ENCODE measurements around the gene UBALD1. TPM values are rescaled to one million over a fixed set of nuclear protein-coding genes. Genes with fewer than 3 reads are reported as not detected.

The UBALD1 gene
- polyA plus RNA-seq, 4 donors: 11.7 to 30.8 (median 14.2) TPM

GRCh38 chr16:4564661-4565267, 49.9 kb downstream of the UBALD1 start:
- DNase-seq (ENCODE audit: low read depth in 4 of 4, low spot score in 3 of 4): no peak

GRCh38 chr16:4561596-4561995, 53.1 kb downstream of the UBALD1 start:
- DNase-seq (ENCODE audit: low read depth in 4 of 4, low spot score in 3 of 4): no peak

Other genes with a start within 250 kb of the UBALD1 start
- gene VASN, start 243.0 kb downstream of the UBALD1 start, polyA plus RNA-seq (ENCODE audit: insufficient read length in 4 of 4): 10 to 100 TPM; 35.7 to 68.7 (median 44.1) TPM
- 10 to 100 TPM; 14.1 to 25.5 (median 16.9) TPM for gene CORO7, start 198.3 kb downstream of the UBALD1 start, polyA plus RNA-seq (ENCODE audit: insufficient read length in 4 of 4)
- gene DNAJA3, start 189.0 kb downstream of the UBALD1 start, polyA plus RNA-seq (ENCODE audit: insufficient read length in 4 of 4): 10 to 100 TPM; 24.3 to 48.9 (median 37.1) TPM
- gene NMRAL1, start 140.3 kb downstream of the UBALD1 start, polyA plus RNA-seq (ENCODE audit: insufficient read length in 4 of 4): 10 to 100 TPM; 27.3 to 52.9 (median 35.3) TPM
- 10 to 100 TPM; 47.5 to 53.7 (median 49.6) TPM for gene HMOX2, start 138.5 kb downstream of the UBALD1 start, polyA plus RNA-seq (ENCODE audit: insufficient read length in 4 of 4)
- gene CDIP1, start 76.1 kb downstream of the UBALD1 start, polyA plus RNA-seq (ENCODE audit: insufficient read length in 4 of 4): 10 to 100 TPM; 21.0 to 31.1 (median 28.3) TPM
- under 1 TPM; 0.14 to 0.41 (median 0.23) TPM for gene C16orf96, start 58.5 kb downstream of the UBALD1 start, polyA plus RNA-seq (ENCODE audit: insufficient read length in 4 of 4)
- gene MGRN1, start 9.9 kb upstream of the UBALD1 start, polyA plus RNA-seq (ENCODE audit: insufficient read length in 4 of 4): 10 to 100 TPM; 38.7 to 70.3 (median 53.1) TPM
- gene NUDT16L1, start 78.7 kb upstream of the UBALD1 start, polyA plus RNA-seq (ENCODE audit: insufficient read length in 4 of 4): 10 to 100 TPM; 27.0 to 54.6 (median 35.6) TPM
- 10 to 100 TPM; 17.0 to 36.0 (median 22.6) TPM for gene ANKS3, start 119.4 kb upstream of the UBALD1 start, polyA plus RNA-seq (ENCODE audit: insufficient read length in 4 of 4)
- gene DNAAF8, start 119.6 kb upstream of the UBALD1 start, polyA plus RNA-seq (ENCODE audit: insufficient read length in 4 of 4): 1 to 10 TPM in 3 of 4 donors, under 1 TPM in 1; 0.86 to 2.3 (median 2.0) TPM
- 10 to 100 TPM; 12.7 to 21.5 (median 15.5) TPM for gene ZNF500, start 152.3 kb upstream of the UBALD1 start, polyA plus RNA-seq (ENCODE audit: insufficient read length in 4 of 4)
- gene SEPTIN12, start 173.5 kb upstream of the UBALD1 start, polyA plus RNA-seq (ENCODE audit: insufficient read length in 4 of 4): not detected
- 10 to 100 TPM in 3 of 4 donors, under 1 TPM in 1; 0.25 to 13.5 (median 11.2) TPM for gene SMIM22, start 180.5 kb upstream of the UBALD1 start, polyA plus RNA-seq (ENCODE audit: insufficient read length in 4 of 4)
- gene ROGDI, start 187.7 kb upstream of the UBALD1 start, polyA plus RNA-seq (ENCODE audit: insufficient read length in 4 of 4): 10 to 100 TPM; 33.8 to 46.5 (median 37.3) TPM
- 100 to 1,000 TPM in 3 of 4 donors, 10 to 100 TPM in 1; 70.6 to 150 (median 140) TPM for gene GLYR1, start 232.4 kb upstream of the UBALD1 start, polyA plus RNA-seq (ENCODE audit: insufficient read length in 4 of 4)
- gene UBN1, start 232.6 kb upstream of the UBALD1 start, polyA plus RNA-seq (ENCODE audit: insufficient read length in 4 of 4): 10 to 100 TPM; 22.2 to 36.5 (median 32.5) TPM